Stomach smooth muscle (tissue), 2 donors: Measurements from ENCODE around the gene DPH3.

Experiments
- H3K27ac ChIP-seq: one replicate; pipeline ENCODE4 v1.7.0; 2013; ENCODE audit warnings: mild to moderate bottlenecking, low read length, inconsistent platforms
- H3K27me3 ChIP-seq, 2 donors: one replicate each; pipeline ENCODE4 v1.7.0; 2013; ENCODE audit warnings: low read length in 2 of 2; ENCODE audit not compliant: insufficient read depth in 2 of 2, control insufficient read depth in 1 of 2
- H3K36me3 ChIP-seq, 2 donors: one replicate each; pipeline ENCODE4 v1.7.0; 2013; ENCODE audit warnings: low read length in 2 of 2; ENCODE audit not compliant: control insufficient read depth in 2 of 2, insufficient read depth in 2 of 2
- H3K4me1 ChIP-seq: one replicate; pipeline ENCODE4 v1.7.0; 2013; ENCODE audit warnings: low read length; ENCODE audit not compliant: control insufficient read depth, insufficient read depth
- H3K4me3 ChIP-seq, 2 donors: one replicate each; pipeline ENCODE4 v1.7.0; 2013; ENCODE audit warnings: low read length in 2 of 2
- H3K9ac ChIP-seq, 2 donors: one replicate each; pipeline ENCODE4 v1.7.0; 2013; ENCODE audit warnings: low read length in 2 of 2, mild to moderate bottlenecking in 1 of 2
- H3K9me3 ChIP-seq, 2 donors: one replicate each; pipeline ENCODE4 v1.7.0; 2013; ENCODE audit warnings: low read length in 2 of 2; ENCODE audit not compliant: control insufficient read depth in 2 of 2
- donor health status: healthy.
- donor health status: Pancreatic carcinoma.

DPH3 gene

GRCh38 chr3:16290827-16291196, 26.1 kb upstream of the DPH3 start:
- Histone ChIP-seq H3K36me3 (peaks cover 0 to 11% of the 10 kb centered on the region in 2 donors), H3K4me3 (no peak overlapping the region), H3K9ac (no peak overlapping the region), H3K27me3 (no peaks in the 10 kb centered on the region), H3K9me3 (no peaks in the 10 kb centered on the region), H3K4me1 (peaks cover 4% of the 10 kb centered on the region), H3K27ac (no peak overlapping the region)

- Histone ChIP-seq H3K4me1 (peaks cover 4% of the 10 kb centered on the region), H3K27ac (no peak overlapping the region), H3K27me3 (no peaks in the 10 kb centered on the region), H3K4me3 (no peak overlapping the region), H3K9me3 (no peaks in the 10 kb centered on the region), H3K9ac (no peak overlapping the region), H3K36me3 (peaks cover 0 to 7% of the 10 kb centered on the region in 2 donors)
Measured at GRCh38 chr3:16290007-16290826, 25.5 kb upstream of the DPH3 start.

GRCh38 chr3:16289144-16289889, 24.6 kb upstream of the DPH3 start:
- peaks cover 4% of the 10 kb centered on the region for H3K4me1 ChIP-seq
- no peak overlapping the region for H3K4me3 ChIP-seq
- no peaks in the 10 kb centered on the region for H3K9me3 ChIP-seq
- H3K27me3 ChIP-seq = no peaks in the 10 kb centered on the region
- H3K27ac ChIP-seq = no peak overlapping the region
- H3K36me3 ChIP-seq = peaks cover 0 to 7% of the 10 kb centered on the region in 2 donors
- H3K9ac ChIP-seq = no peak overlapping the region

- H3K4me3 ChIP-seq = no peak overlapping the region
- no peak overlapping the region for H3K27ac ChIP-seq
Measured at GRCh38 chr3:16288664-16289063, 23.9 kb upstream of the DPH3 start.

GRCh38 chr3:16286751-16287543, 22.2 kb upstream of the DPH3 start:
- Histone ChIP-seq H3K4me3 (no peak overlapping the region), H3K4me1 (peaks cover 4% of the 10 kb centered on the region), H3K9ac (no peak overlapping the region), H3K27me3 (no peaks in the 10 kb centered on the region), H3K36me3 (peaks cover 10% of the 10 kb centered on the region in 2 donors), H3K9me3 (no peaks in the 10 kb centered on the region), H3K27ac (no peak overlapping the region)

More at GRCh38 chr3:16288664-16289063, 23.9 kb upstream of the DPH3 start:
- Histone ChIP-seq H3K4me1 (peaks cover 4% of the 10 kb centered on the region), H3K9me3 (no peaks in the 10 kb centered on the region), H3K36me3 (peaks cover 0 to 10% of the 10 kb centered on the region in 2 donors), H3K9ac (peak overlapping the region in 1 of 2 donors; percentile 13), H3K27me3 (no peaks in the 10 kb centered on the region)

GRCh38 chr3:16286161-16286560, 21.4 kb upstream of the DPH3 start:
- no peak overlapping the region for H3K4me3 ChIP-seq
- no peak overlapping the region for H3K27ac ChIP-seq
- H3K9ac ChIP-seq = no peak overlapping the region
- H3K9me3 ChIP-seq = no peaks in the 10 kb centered on the region
- H3K4me1 ChIP-seq = peaks cover 4% of the 10 kb centered on the region
- H3K27me3 ChIP-seq = no peaks in the 10 kb centered on the region
- peaks cover 10% of the 10 kb centered on the region in 2 donors for H3K36me3 ChIP-seq

- Histone ChIP-seq H3K4me3 (no peak overlapping the region), H3K9ac (no peak overlapping the region), H3K36me3 (peaks cover 10% of the 10 kb centered on the region in 2 donors), H3K4me1 (peaks cover 4% of the 10 kb centered on the region), H3K9me3 (no peaks in the 10 kb centered on the region), H3K27ac (no peak overlapping the region), H3K27me3 (no peaks in the 10 kb centered on the region)
Measured at GRCh38 chr3:16284633-16285032, 19.9 kb upstream of the DPH3 start.

- Histone ChIP-seq H3K9ac (no peak overlapping the region), H3K27me3 (no peaks in the 10 kb centered on the region), H3K9me3 (no peaks in the 10 kb centered on the region), H3K36me3 (peaks cover 4 to 10% of the 10 kb centered on the region in 2 donors), H3K4me1 (no peaks in the 10 kb centered on the region), H3K4me3 (no peak overlapping the region), H3K27ac (no peak overlapping the region)
Measured at GRCh38 chr3:16280671-16281070, 15.9 kb upstream of the DPH3 start.

GRCh38 chr3:16279010-16279801, 14.5 kb upstream of the DPH3 start:
- Histone ChIP-seq H3K36me3 (peaks cover 4 to 10% of the 10 kb centered on the region in 2 donors), H3K9ac (no peak overlapping the region), H3K27ac (no peak overlapping the region)

GRCh38 chr3:16277471-16277870, 12.7 kb upstream of the DPH3 start:
- Histone ChIP-seq H3K36me3 (peaks cover 0 to 6% of the 10 kb centered on the region in 2 donors), H3K9me3 (no peaks in the 10 kb centered on the region), H3K9ac (no peak overlapping the region), H3K27ac (no peak overlapping the region), H3K4me1 (no peaks in the 10 kb centered on the region), H3K4me3 (no peak overlapping the region), H3K27me3 (no peaks in the 10 kb centered on the region)

More at GRCh38 chr3:16279010-16279801, 14.5 kb upstream of the DPH3 start:
- Histone ChIP-seq H3K4me1 (no peaks in the 10 kb centered on the region), H3K27me3 (no peaks in the 10 kb centered on the region), H3K4me3 (no peak overlapping the region), H3K9me3 (no peaks in the 10 kb centered on the region)
